Spleen (tissue), 7 donors: ENCODE data around the gene SCUBE1.

ENCODE experiments used
- POLR2A ChIP-seq, 3 donors: fragments of 450-650 bp; IDR thresholded peaks; one replicate each; pipeline ENCODE4 v1.5.1; 2017; ENCODE audit warnings: antibody characterized with exemption in 3 of 3, mild to moderate bottlenecking in 1 of 3
- TF ChIP-seq, protein P1 (sequence below), 11 experiments: fragments of 200-600 bp in 7 of 11; fragments of 450-650 bp in 4 of 11; sonication (generic) in 4 of 11; IDR thresholded peaks in 8 of 11; conservative IDR thresholded peaks in 3 of 11; 1 replicate in 7 of 11; 2 replicates in 4 of 11; pipeline versions ENCODE4 v1.4.0 to v1.8.0; 2016 to 2021; ENCODE audit warnings: antibody characterized with exemption in 11 of 11, inconsistent platforms in 4 of 11, mild to moderate bottlenecking in 1 of 11
- donor health status: DM: no; HTN: no; CAD: no; lungs with moderate emphysema.
- donor health status: DM: no; HTN: no; CAD: no.
- donor health status: DM: no; HTN: no; CAD: no.

- TF ChIP-seq, protein P1, sequence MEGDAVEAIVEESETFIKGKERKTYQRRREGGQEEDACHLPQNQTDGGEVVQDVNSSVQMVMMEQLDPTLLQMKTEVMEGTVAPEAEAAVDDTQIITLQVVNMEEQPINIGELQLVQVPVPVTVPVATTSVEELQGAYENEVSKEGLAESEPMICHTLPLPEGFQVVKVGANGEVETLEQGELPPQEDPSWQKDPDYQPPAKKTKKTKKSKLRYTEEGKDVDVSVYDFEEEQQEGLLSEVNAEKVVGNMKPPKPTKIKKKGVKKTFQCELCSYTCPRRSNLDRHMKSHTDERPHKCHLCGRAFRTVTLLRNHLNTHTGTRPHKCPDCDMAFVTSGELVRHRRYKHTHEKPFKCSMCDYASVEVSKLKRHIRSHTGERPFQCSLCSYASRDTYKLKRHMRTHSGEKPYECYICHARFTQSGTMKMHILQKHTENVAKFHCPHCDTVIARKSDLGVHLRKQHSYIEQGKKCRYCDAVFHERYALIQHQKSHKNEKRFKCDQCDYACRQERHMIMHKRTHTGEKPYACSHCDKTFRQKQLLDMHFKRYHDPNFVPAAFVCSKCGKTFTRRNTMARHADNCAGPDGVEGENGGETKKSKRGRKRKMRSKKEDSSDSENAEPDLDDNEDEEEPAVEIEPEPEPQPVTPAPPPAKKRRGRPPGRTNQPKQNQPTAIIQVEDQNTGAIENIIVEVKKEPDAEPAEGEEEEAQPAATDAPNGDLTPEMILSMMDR (IDR thresholded peaks at IDR 0.05 in 8 of 11, conservative IDR thresholded peaks at IDR 0.05 in 3 of 11) = no peak
- no peak for TF ChIP-seq POLR2A (IDR thresholded peaks at IDR 0.05)
Measured at GRCh38 chr22:43153899-43154298, 189.3 kb downstream of the SCUBE1 start.
